Measurements from ENCODE around the gene PCSK5.
A peak's percentile ranks its signal among the peaks of the same experiment; 100 is the strongest.
"Not testable (repeated sequence)": the region's sequence is repeated elsewhere in the genome, so short reads cannot be mapped to it uniquely, and the experiment has no call there.

Gene PCSK5

GRCh38 chr9:75889977-75890471, 449 bp upstream of the PCSK5 start:
- peak; percentile 38 for DNase-seq (ENCODE audit: low spot score)

DNA sequence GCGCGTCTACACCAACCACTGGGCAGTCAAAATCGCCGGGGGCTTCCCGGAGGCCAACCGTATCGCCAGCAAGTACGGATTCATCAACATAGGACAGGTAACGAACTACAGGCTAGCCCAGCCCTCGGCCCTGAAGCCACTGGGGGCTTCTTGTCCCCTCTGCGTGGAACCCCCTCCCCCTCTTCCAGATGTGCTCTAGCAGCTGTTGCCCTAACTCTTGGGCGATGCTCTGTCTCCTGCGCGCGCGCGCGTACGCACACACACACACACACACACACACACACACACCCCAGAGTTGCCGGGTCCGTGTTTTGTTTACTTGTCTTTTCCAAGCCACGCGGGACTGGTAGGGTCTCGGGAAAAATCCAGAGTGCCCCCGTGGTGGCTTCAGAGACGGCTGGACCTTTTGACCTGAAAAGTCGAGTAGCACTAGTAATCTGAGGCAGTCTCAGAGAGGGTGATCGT, 836 bp downstream of the PCSK5 start:
- DNase-seq (ENCODE audit: low spot score): no peak

- peak; percentile 7 for DNase-seq (ENCODE audit: low spot score)
Measured at GRCh38 chr9:75891771-75892215, 1.3 kb downstream of the PCSK5 start.

GRCh38 chr9:75892216-75892911, 1.9 kb downstream of the PCSK5 start:
- DNase-seq (ENCODE audit: low spot score): no peak

- no peak for DNase-seq (ENCODE audit: low spot score)
Measured at GRCh38 chr9:75893106-75893505, 2.6 kb downstream of the PCSK5 start.

GRCh38 chr9:75894566-75894965, 4.1 kb downstream of the PCSK5 start:
- no peak for DNase-seq (ENCODE audit: low spot score)

GRCh38 chr9:75895112-75895511, 4.6 kb downstream of the PCSK5 start:
- no peak for DNase-seq (ENCODE audit: low spot score)

DNA sequence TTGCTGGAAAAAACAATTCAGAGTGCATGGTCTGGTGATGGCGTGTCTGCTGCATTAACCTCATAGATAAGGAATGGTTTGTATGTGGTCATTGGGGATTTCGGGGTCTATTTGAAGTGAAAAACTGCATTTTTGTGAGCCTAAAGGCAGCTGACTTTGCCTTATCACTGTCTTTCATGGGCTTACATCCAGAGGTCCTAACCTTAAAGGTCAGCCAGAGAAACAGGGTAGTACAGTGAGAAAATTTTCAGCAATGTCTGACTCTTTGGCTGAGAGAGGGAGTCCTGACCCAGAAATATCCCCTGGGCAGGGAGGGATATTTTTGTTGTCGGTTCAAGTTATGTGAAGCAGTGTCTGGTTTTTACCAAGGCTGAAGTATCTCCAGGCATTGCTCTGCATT, 5.7 kb downstream of the PCSK5 start:
- no peak for DNase-seq (ENCODE audit: low spot score)

DNA sequence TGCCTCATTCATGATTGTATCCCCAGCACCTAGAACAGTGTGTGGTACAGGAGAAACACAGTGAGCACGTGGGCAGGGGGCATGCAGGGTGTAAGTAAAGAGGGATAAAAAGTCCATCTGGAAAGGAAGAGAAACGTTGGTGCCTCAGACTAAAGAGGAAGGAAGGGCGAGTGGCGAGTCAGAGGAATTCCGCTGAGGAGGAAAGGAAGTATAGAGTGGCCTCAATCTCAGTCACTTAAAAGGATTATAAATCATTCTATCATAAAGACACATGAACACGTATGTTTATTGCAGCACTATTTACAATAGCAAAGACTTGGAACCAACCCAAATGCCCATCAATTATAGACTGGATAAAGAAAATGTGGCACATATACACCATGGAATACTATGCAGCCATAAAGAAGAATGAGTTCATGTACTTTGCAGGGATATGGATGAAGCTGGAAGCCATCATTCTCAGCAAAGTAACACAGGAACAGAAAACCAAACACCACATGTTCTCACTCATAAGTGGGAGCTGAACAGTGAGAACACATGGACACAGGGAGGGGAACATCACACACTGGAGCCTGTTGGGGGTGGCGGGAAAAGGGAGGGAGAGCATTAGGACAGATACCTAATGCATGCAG, 10.5 kb downstream of the PCSK5 start:
- not testable (repeated sequence) for DNase-seq (ENCODE audit: low spot score)

DNA sequence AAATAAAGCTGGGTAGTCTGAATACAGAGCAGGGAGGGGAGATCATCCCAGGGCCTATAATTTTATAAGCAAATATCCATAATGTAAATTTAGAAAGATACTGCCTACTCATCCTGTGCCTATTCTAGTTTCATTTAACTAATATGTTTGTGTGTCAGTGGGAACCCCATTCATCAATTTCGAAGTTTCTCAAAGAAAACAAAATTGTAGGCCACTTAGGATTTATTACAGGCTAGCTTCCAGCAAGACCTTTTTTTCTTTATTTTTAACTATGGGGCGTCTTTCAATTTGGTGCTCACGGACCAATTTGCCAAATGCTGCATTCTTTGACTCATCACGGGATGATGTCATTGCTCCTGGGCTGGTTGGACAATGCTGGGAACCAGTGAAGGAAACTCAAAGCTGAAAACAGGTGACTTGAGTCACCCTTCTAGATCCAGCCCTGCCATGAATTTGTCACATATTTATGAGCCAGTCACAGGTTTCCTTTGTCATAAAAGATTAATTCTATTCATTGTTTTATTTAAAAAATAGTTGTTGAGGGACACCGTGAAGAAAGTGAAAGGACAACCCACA, 13.4 kb downstream of the PCSK5 start:
- no peak for DNase-seq (ENCODE audit: low spot score)

DNA sequence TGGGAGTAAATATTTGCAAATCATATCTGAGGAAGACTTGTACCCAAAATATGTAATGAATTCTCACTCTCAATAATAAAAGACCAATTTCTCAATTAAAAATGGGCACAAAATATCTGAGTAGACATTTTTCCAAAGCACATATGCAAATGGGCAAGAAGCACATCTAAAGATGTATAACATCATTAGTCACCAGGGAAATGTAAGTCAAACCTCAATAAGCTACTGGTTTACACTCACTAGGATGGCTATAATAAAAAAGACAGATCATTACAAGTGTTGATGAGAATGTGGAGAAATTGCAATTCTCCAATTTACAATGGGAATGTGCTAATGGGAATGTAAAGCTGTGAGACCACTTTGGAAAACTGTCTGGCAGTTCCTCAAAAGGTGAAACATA, 13.9 kb downstream of the PCSK5 start:
- DNase-seq (ENCODE audit: low spot score): no peak

GRCh38 chr9:75906531-75906930, 16.1 kb downstream of the PCSK5 start:
- no peak for DNase-seq (ENCODE audit: low spot score)

- DNase-seq (ENCODE audit: low spot score): no peak
Measured at GRCh38 chr9:75907329-75907728, 16.9 kb downstream of the PCSK5 start.

DNA sequence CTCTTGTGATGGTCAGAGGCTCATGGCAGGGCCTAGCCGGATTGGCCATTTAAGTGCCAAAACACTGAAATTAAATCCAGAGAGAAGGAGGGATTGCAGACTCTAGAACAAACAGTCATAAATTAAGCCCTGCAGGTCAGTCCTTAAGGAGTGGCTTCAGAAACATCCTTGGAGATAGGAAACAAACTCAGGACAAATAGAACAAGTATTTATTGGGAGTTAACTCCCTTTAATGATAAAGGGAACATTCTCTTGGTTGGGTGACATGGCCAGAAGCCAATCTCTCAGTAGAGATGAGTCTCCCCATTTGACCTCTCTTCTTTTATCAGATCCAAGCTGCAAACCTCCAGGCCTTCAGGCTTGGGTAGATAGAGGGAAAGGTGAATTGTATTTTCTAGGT, 17.4 kb downstream of the PCSK5 start:
- no peak for DNase-seq (ENCODE audit: low spot score)

- no peak for DNase-seq (ENCODE audit: low spot score)
Measured at GRCh38 chr9:75909776-75910175, 19.3 kb downstream of the PCSK5 start.

- no peak for DNase-seq (ENCODE audit: low spot score)
Measured at GRCh38 chr9:75910731-75911130, 20.3 kb downstream of the PCSK5 start.

- DNase-seq (ENCODE audit: low spot score): no peak
Measured at GRCh38 chr9:75911390-75911789, 20.9 kb downstream of the PCSK5 start.

DNA sequence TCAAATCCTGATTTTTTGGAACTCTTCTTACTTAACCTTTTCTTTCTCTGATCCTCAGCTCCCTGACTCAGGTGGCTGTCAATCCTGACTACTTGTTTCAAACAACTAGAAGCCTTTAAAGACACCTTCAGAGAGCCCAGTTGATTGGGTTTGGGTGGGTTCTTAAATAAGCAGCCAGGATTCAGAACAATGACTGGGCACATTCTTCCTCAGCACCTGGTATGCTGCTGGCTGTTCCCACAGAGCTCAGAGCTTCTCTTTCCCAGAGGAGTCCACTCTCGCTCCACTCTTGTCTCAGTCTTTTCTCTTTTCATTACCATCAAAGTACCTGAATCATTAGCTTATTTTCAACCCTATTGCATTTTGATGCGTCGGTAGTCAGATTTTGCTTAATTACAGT, 22.5 kb downstream of the PCSK5 start:
- DNase-seq (ENCODE audit: low spot score): no peak

DNA sequence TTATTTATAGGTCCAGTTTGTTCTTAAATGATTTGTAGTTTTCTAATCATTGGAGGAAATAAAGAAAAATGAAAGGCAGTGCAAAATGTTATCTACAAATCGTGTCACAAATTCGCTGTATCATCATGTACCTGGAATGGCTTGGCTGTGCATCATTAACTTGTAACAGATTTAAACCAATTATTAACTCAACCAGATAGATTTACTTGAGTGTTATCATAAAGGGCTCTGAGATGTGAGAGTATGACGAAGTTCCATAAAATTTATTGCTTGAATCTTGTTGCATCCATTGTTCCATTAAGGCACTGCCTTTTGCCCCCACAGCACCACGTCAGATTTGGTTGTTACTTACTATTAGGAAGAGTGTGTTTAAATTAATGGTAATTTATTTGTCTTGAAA, 23.5 kb downstream of the PCSK5 start:
- DNase-seq (ENCODE audit: low spot score): no peak

DNA sequence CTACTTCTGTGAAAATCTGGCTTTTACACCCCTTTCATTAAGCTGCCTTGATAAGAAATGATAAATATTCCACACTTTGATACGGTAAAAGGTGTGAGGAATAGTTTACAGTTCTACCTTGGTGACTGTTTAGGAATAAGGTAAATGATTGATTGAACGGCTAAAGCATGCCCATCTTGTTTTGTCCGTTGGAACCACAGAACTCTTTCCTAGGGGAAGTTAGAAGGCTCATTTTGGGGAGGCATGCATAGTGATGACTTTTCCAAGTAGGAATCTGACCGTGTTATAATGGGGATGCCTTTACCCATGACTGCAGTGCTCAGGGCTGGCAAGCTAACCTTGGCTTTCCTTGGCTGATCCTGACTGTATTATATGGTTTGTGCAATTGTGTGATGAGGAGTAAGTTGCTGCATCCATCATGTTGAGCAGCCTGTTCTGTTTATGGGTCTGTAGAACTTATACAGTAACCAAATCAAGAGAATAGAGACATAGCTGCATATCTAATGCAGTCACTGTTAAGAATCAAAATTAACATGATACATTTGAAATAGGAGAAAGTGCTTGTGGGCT, 24.5 kb downstream of the PCSK5 start:
- no peak for DNase-seq (ENCODE audit: low spot score)

- no peak for DNase-seq (ENCODE audit: low spot score)
Measured at GRCh38 chr9:75918154-75918553, 27.7 kb downstream of the PCSK5 start.

DNA sequence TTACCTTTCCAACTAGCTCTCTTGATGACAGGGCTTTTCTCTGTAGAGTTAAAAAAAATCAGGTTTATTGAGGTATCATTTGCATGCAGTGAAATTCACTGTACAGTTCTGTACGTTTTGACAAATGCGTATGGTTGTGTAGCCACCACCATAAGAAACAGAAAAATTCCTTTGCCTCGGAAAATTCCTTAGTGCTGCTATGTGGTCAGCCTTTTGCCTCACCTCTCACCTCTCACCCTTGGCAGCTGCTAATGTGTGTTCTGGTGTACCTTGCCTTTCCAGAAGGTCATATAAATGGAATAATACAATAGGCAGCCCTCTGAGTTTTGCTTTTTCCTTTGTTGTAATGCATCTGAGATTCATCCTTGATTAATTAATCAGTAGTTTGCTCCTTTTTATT, 28.4 kb downstream of the PCSK5 start:
- no peak for DNase-seq (ENCODE audit: low spot score)
